ENCODE results near the gene C2CD4A.

Gene C2CD4A

GRCh38 chr15:62063825-62064635, 2.7 kb upstream of the C2CD4A start:
- Mint-ChIP-seq H3K9me3 (peaks cover 3% of the 10 kb centered on the region), H3K4me3 (no peak overlapping the region), H3K4me1 (peaks cover 30% of the 10 kb centered on the region), H3K36me3 (ENCODE audit: low read depth) (no peaks in the 10 kb centered on the region), H3K27me3 (ENCODE audit: low read depth, poor library complexity) (peaks cover 81% of the 10 kb centered on the region), H3K27ac (no peak overlapping the region)
- TF ChIP-seq, protein P1, sequence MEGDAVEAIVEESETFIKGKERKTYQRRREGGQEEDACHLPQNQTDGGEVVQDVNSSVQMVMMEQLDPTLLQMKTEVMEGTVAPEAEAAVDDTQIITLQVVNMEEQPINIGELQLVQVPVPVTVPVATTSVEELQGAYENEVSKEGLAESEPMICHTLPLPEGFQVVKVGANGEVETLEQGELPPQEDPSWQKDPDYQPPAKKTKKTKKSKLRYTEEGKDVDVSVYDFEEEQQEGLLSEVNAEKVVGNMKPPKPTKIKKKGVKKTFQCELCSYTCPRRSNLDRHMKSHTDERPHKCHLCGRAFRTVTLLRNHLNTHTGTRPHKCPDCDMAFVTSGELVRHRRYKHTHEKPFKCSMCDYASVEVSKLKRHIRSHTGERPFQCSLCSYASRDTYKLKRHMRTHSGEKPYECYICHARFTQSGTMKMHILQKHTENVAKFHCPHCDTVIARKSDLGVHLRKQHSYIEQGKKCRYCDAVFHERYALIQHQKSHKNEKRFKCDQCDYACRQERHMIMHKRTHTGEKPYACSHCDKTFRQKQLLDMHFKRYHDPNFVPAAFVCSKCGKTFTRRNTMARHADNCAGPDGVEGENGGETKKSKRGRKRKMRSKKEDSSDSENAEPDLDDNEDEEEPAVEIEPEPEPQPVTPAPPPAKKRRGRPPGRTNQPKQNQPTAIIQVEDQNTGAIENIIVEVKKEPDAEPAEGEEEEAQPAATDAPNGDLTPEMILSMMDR (IDR thresholded peaks at IDR 0.05), result no peak
- DNase-seq, result no peak

GRCh38 chr15:62067448-62068044, 769 bp downstream of the C2CD4A start:
- Mint-ChIP-seq H3K27ac (no peak overlapping the region), H3K36me3 (ENCODE audit: low read depth) (no peaks in the 10 kb centered on the region), H3K4me1 (peaks cover 13% of the 10 kb centered on the region), H3K9me3 (peaks cover 3% of the 10 kb centered on the region), H3K4me3 (peak overlapping the region; percentile 85), H3K27me3 (ENCODE audit: low read depth, poor library complexity) (peaks cover 89% of the 10 kb centered on the region)
- DNase-seq, result peak; percentile 44
- TF ChIP-seq, protein P1 (IDR thresholded peaks at IDR 0.05), result no peak

GRCh38 chr15:62068071-62068809, 1.5 kb downstream of the C2CD4A start:
- Mint-ChIP-seq H3K36me3 (ENCODE audit: low read depth) (no peaks in the 10 kb centered on the region), H3K4me1 (peaks cover 13% of the 10 kb centered on the region), H3K9me3 (peaks cover 3% of the 10 kb centered on the region), H3K27ac (no peak overlapping the region), H3K4me3 (peak overlapping the region; percentile 69), H3K27me3 (ENCODE audit: low read depth, poor library complexity) (peaks cover 82% of the 10 kb centered on the region)
- TF ChIP-seq, protein P1 (IDR thresholded peaks at IDR 0.05), result no peak
- peak; percentile 66 for DNase-seq

DNA sequence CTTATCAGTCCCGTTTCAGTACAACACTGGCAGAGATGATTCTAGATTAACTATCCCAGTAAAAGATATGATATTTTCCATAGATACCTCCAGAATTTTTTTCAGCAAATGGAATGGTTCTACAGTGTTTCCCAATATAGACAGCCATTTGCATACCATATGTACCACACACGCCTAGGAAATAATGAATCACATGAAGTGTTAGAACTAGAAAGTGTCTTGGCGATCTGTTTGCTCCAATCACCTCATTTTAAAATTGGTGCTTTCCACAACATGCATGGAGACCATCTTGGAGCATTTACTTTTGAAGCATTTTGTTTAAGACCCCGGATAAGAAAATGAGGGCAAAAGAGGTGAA, 2.0 kb downstream of the C2CD4A start:
- peaks cover 3% of the 10 kb centered on the region for H3K9me3 Mint-ChIP-seq
- TF ChIP-seq, protein P1 (IDR thresholded peaks at IDR 0.05), result no peak
- H3K4me1 Mint-ChIP-seq, result peaks cover 13% of the 10 kb centered on the region
- no peak overlapping the region for H3K27ac Mint-ChIP-seq
- H3K36me3 Mint-ChIP-seq (ENCODE audit: low read depth), result no peaks in the 10 kb centered on the region
- H3K4me3 Mint-ChIP-seq, result peak overlapping the region; percentile 69
- H3K27me3 Mint-ChIP-seq (ENCODE audit: low read depth, poor library complexity), result peaks cover 81% of the 10 kb centered on the region
- DNase-seq, result no peak

- H3K4me1 Mint-ChIP-seq, result peaks cover 13% of the 10 kb centered on the region
- H3K36me3 Mint-ChIP-seq (ENCODE audit: low read depth), result no peaks in the 10 kb centered on the region
- TF ChIP-seq, protein P1 (IDR thresholded peaks at IDR 0.05), result no peak
- H3K4me3 Mint-ChIP-seq, result no peak overlapping the region
- DNase-seq, result no peak
- H3K9me3 Mint-ChIP-seq, result peaks cover 3% of the 10 kb centered on the region
- H3K27ac Mint-ChIP-seq, result no peak overlapping the region
- peaks cover 75% of the 10 kb centered on the region for H3K27me3 Mint-ChIP-seq (ENCODE audit: low read depth, poor library complexity)
Observed at GRCh38 chr15:62069551-62069950, 2.8 kb downstream of the C2CD4A start.
